Stimulated activated CD8-positive, alpha-beta memory T cell treated with anti-CD3 and anti-CD28 coated beads, Interleukin-4, amount 100 ng/mL, for 4 hours (primary cell): ENCODE results near the gene INTS7.

Experiments
- DNase-seq, 2 donors: peaks; one replicate each; pipeline ENCODE4 v3.0.0-alpha.2; 2020; ENCODE audit warnings: low read depth in 2 of 2, low spot score in 1 of 2

The INTS7 gene

GRCh38 chr1:211910913-211911485 is 124.4 kb downstream of the INTS7 start:
- DNase-seq, result no peak

DNA sequence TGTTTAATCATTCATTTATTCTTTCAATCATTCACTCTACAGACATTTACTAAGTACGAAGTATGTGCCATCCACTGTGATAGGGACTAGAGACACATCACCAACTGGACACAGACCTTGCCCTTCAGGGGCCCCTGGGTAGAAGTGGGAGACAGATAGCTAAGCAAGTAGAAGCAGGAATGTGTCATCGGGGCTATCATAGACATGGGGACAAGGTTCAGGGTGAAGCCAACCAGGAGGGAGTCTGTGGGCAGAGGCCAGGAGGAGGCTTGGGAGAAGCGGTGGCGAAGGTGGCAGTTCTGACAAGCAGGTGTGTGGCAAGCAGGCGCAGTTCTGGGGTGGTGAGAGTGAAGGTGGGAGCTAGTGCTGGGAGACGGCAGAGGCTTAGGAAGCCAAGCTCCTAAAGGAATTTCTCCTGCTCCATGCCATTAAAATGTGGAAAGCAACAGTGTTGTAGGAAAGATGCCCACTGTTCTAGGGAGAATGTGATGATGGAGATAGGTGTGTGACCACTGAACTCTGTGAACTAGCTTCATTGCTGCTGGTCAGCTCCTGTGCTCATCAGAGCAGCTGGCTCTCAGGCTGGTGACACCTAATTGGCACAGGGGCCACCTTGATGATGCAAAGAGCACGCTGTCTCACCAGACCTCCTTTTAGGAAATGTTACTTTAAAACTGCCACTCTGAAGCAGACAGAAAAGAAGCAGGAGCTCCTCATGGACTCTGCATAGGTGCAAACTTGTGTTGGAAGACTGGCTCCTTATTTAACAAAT is 125.1 kb downstream of the INTS7 start:
- DNase-seq, result no peak

GRCh38 chr1:211909395-211909794 is 126.0 kb downstream of the INTS7 start:
- DNase-seq, result no peak

- DNase-seq, result no peak
Observed at GRCh38 chr1:211908951-211909350, 126.4 kb downstream of the INTS7 start.

DNA sequence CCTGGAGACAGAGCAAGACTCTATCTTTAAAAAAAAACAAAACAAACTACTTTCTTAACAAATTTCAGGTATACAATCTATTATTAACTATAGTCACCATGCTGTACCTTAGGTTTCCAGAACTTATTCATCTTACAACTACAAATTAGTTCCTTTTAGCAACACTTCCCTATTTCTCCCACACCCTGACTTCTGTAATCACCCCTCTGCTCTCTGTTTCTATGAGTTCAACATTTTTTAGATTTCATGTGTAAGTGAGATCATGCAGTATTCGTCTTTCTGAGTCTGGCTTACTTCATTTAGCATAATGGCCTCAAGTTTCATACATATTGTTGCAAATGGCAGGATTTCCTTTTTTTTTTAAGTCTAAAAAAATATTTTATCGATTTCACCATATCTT is 126.9 kb downstream of the INTS7 start:
- DNase-seq, result no peak

DNA sequence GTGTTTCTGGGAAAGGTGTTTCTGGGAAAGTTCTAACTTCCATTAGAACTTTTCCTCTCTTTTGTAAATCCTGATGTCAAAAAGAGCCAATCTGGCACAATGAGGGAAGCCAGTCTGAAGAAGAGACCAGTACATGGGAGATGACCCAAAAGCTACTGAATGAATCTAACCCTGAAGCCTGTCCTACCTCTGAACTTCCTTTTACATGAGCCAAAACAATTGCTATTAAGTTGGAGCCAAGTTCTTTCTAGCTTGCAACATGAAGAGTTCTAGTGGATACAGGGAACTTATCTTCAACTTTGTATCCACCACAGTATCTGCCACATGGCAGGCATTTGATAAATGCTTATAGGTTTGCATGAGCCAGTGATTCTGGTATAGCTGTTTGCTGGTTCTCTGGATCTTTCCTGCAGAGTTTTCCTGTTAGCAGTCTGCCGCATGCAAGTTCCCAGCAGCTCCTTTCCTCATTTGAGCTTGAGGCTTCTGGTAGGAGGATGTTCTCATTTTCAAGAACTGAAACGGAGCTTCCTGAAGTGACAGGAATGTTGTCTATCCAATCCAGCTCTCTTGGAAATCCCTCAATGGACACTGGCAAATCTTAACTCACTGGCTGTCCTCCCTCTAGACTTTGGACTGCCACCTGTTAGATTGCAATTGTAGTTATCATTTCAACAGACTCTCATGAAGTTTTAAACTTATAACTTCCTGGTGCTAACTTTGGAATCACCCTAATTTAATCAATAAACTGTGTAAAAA is 131.7 kb downstream of the INTS7 start:
- DNase-seq, result no peak

DNA sequence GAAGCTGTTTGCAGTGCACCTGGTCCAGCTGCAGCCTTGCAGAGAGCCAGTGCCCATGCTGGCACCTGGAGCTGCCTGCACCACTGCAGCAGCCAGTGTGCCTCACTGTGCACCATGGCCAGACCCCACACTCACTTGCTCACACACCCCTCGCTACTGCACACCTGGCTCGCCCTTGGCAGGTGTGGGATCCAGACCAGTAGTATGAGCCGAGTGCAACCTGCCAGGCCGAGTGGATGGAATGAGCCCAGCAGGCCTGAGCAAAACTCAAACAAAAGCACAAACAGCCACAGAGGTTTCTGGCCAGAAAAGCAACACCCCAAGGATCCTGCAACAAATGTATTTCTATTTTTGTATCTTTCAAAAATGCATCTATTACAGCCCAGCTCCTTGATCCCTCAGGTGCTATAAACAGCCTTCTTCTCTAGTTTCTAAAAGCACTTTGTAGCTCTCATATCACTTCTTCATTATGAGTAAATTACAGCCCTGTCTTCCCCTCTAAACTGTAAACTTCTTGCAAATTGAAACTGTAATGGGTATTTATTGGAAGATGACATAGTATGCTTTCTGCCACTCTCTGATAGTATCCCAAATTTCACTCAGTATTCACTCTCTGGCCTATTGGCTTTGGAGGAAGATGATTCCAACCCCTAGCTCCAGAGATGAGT is 132.6 kb downstream of the INTS7 start:
- no peak for DNase-seq

- no peak for DNase-seq
Observed at GRCh38 chr1:211901945-211902344, 133.4 kb downstream of the INTS7 start.

GRCh38 chr1:211900441-211900840 is 134.9 kb downstream of the INTS7 start:
- DNase-seq, result no peak

GRCh38 chr1:211896958-211897357 is 138.4 kb downstream of the INTS7 start:
- no peak for DNase-seq

GRCh38 chr1:211895126-211895759 is 140.1 kb downstream of the INTS7 start:
- no peak for DNase-seq

DNA sequence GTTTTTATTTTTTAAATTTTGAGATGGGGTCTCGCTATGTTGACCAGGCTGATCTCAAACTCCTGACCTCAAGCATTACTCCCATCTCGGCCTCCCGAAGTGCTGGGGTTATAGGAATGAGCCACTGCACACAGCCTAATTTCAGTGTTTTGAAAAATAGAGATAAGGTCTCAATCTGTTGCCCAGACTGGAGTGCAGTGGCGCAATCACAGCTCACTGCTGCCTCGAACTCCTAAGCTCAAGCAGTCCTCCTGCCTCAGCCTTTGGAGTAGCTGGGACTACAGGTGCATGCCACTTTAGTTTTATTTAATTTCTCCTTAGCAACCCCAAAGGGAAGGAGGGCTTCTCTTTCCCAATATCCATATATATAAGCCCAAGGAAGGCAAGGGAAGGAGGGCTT is 141.0 kb downstream of the INTS7 start:
- no peak for DNase-seq

DNA sequence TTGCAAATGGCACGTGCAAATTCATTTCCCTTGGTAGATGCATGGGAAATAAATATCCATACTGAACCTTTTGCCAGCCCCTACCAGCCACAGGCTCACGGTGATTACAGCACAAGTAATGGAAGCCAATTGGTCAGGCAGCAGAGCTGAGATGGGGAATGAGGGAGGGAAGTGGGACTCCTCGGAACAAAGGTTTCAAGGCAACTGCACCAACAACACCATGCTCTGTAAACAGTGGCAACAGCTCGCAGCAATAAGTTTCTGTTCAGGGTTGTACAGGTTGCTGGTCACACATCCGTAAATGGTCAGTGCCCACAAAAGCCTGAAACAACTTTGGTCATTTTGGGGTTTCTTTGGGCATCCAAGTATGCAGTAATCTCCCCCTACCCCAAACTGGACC is 142.1 kb downstream of the INTS7 start:
- DNase-seq, result no peak

GRCh38 chr1:211892577-211892976 is 142.8 kb downstream of the INTS7 start:
- DNase-seq, result no peak

- DNase-seq, result no peak
Observed at GRCh38 chr1:211891708-211892107, 143.6 kb downstream of the INTS7 start.
